ENCODE data around the gene C3orf33. TPM values are rescaled to one million over a fixed set of nuclear protein-coding genes. Genes with fewer than 3 reads are reported as not detected.

Gene C3orf33
- total and polyA plus RNA-seq, 7 donors, result 0.92 to 8.6 (median 3.6) TPM

GRCh38 chr3:155744626-155745324, 61.3 kb downstream of the C3orf33 start, which contains the start of gene PLCH1:
TSS of gene PLCH1 (minus strand) at chr3:155745071. CDS start at chr3:155704224, 40,847 bp downstream.
- Histone ChIP-seq H3K4me1 (peaks cover 0 to 24% (median 5%) of the 10 kb centered on the region in 4 donors), H3K27me3 (peaks cover 0 to 14% (median 0%) of the 10 kb centered on the region in 3 donors), H3K36me3 (no peaks in the 10 kb centered on the region), H3K4me3 (peak within 1 kb of the TSS; percentile 45 to 69 (median 64)), H3K27ac (peak within 1 kb of the TSS in 2 of 4 donors; percentile 14 to 15), H3K9me3 (no peaks in the 10 kb centered on the region)
- intact Hi-C loops (cut with DNase I), result no loop called here
- TF ChIP-seq POLR2A (IDR thresholded peaks at IDR 0.05) (no peak), POLR2AphosphoS5 (IDR thresholded peaks at IDR 0.05) (peak in 1 of 4 donors; percentile 11)
- 0 to 1% methylated on average over 33 of the region's 33 CpGs for WGBS, 2 donors
- DNase-seq, result peak; percentile 74

- intact Hi-C loops (cut with DNase I), result no loop called here
- DNase-seq, result no peak
- Histone ChIP-seq H3K27me3 (peaks cover 0 to 14% (median 0%) of the 10 kb centered on the region in 3 donors), H3K27ac (peak overlapping the region in 2 of 4 donors; percentile 14 to 15), H3K36me3 (no peaks in the 10 kb centered on the region), H3K4me3 (peak overlapping the region; percentile 45 to 69 (median 64)), H3K9me3 (no peaks in the 10 kb centered on the region), H3K4me1 (peaks cover 0 to 24% (median 5%) of the 10 kb centered on the region in 4 donors)
- 0 to 1% methylated on average over 48 of the region's 48 CpGs for WGBS, 2 donors
- TF ChIP-seq POLR2AphosphoS5 (IDR thresholded peaks at IDR 0.05) (no peak), EP300 (IDR thresholded peaks at IDR 0.05) (no peak), CTCF (IDR thresholded peaks at IDR 0.05) (no peak), POLR2A (IDR thresholded peaks at IDR 0.05) (no peak)
Measured at GRCh38 chr3:155744010-155744625, 62.0 kb downstream of the C3orf33 start.

GRCh38 chr3:155743606-155744005, 62.5 kb downstream of the C3orf33 start:
- Histone ChIP-seq H3K27ac (peak overlapping the region in 1 of 4 donors; percentile 14), H3K9me3 (no peaks in the 10 kb centered on the region), H3K4me1 (peaks cover 0 to 24% (median 5%) of the 10 kb centered on the region in 4 donors), H3K27me3 (peaks cover 0 to 14% (median 0%) of the 10 kb centered on the region in 3 donors), H3K36me3 (no peaks in the 10 kb centered on the region), H3K4me3 (peak overlapping the region; percentile 45 to 69 (median 64))
- intact Hi-C loops (cut with DNase I), result no loop called here
- DNase-seq, result no peak
- 4 to 14% methylated on average over 8 of the region's 8 CpGs for WGBS, 2 donors
- TF ChIP-seq CTCF (IDR thresholded peaks at IDR 0.05) (no peak), EP300 (IDR thresholded peaks at IDR 0.05) (no peak), POLR2AphosphoS5 (IDR thresholded peaks at IDR 0.05) (no peak), POLR2A (IDR thresholded peaks at IDR 0.05) (no peak)

- WGBS, 2 donors, result 85 to 89% methylated on average over 5 of the region's 5 CpGs
- no peaks in the 10 kb centered on the region for H3K9me3 ChIP-seq
- intact Hi-C loops (cut with DNase I), result no loop called here
- H3K4me1 ChIP-seq, result peaks cover 0 to 24% (median 5%) of the 10 kb centered on the region in 4 donors
- no peak overlapping the region for H3K27ac ChIP-seq
- H3K36me3 ChIP-seq, result no peaks in the 10 kb centered on the region
- no peak for DNase-seq
- H3K4me3 ChIP-seq, result no peak overlapping the region
- TF ChIP-seq POLR2AphosphoS5 (IDR thresholded peaks at IDR 0.05) (no peak), CTCF (IDR thresholded peaks at IDR 0.05) (no peak), POLR2A (IDR thresholded peaks at IDR 0.05) (no peak), EP300 (IDR thresholded peaks at IDR 0.05) (no peak)
- peaks cover 0 to 14% (median 0%) of the 10 kb centered on the region in 3 donors for H3K27me3 ChIP-seq
Measured at GRCh38 chr3:155742349-155742965, 63.6 kb downstream of the C3orf33 start.

GRCh38 chr3:155741603-155742002, 64.5 kb downstream of the C3orf33 start:
- peaks cover 0 to 14% (median 0%) of the 10 kb centered on the region in 3 donors for H3K27me3 ChIP-seq

More at GRCh38 chr3:155741603-155742002, 64.5 kb downstream of the C3orf33 start:
- Histone ChIP-seq H3K4me1 (peaks cover 0 to 24% (median 5%) of the 10 kb centered on the region in 4 donors), H3K36me3 (no peaks in the 10 kb centered on the region), H3K9me3 (no peaks in the 10 kb centered on the region), H3K27ac (no peak overlapping the region), H3K4me3 (no peak overlapping the region)
- TF ChIP-seq CTCF (IDR thresholded peaks at IDR 0.05), result no peak
- TF ChIP-seq POLR2A (IDR thresholded peaks at IDR 0.05), result no peak
- TF ChIP-seq EP300 (IDR thresholded peaks at IDR 0.05), result no peak
- no peak for TF ChIP-seq POLR2AphosphoS5 (IDR thresholded peaks at IDR 0.05)
- no peak for DNase-seq
- intact Hi-C loops (cut with DNase I), result no loop called here

Measured in sigmoid colon (tissue), 7 donors.